LNCaP clone FGC (cell line): Measurements from ENCODE around the gene ZNF488.

Experiments used
- DNase-seq: peaks from one replicate; pipeline ENCODE4 v3.0.0-alpha.2; 2011; ENCODE audit warnings: low read depth
- H3K4me3 ChIP-seq: 2 replicates; pipeline ENCODE4 v1.5.1; 2011; ENCODE audit warnings: mild to moderate bottlenecking, low read depth, low read length, control low read depth
- TF ChIP-seq, protein P1 (sequence below): IDR thresholded peaks from 2 replicates; pipeline ENCODE4 v1.5.1; 2012; ENCODE audit warnings: mild to moderate bottlenecking; ENCODE audit not compliant: control insufficient read depth, insufficient read depth; ENCODE audit errors: extremely low read depth

ZNF488 gene

GRCh38 chr10:47323636-47324296 lies 60.3 kb downstream of the ZNF488 start:
- H3K4me3 ChIP-seq: no peak overlapping the region
- DNase-seq: no peak
- TF ChIP-seq, protein P1, sequence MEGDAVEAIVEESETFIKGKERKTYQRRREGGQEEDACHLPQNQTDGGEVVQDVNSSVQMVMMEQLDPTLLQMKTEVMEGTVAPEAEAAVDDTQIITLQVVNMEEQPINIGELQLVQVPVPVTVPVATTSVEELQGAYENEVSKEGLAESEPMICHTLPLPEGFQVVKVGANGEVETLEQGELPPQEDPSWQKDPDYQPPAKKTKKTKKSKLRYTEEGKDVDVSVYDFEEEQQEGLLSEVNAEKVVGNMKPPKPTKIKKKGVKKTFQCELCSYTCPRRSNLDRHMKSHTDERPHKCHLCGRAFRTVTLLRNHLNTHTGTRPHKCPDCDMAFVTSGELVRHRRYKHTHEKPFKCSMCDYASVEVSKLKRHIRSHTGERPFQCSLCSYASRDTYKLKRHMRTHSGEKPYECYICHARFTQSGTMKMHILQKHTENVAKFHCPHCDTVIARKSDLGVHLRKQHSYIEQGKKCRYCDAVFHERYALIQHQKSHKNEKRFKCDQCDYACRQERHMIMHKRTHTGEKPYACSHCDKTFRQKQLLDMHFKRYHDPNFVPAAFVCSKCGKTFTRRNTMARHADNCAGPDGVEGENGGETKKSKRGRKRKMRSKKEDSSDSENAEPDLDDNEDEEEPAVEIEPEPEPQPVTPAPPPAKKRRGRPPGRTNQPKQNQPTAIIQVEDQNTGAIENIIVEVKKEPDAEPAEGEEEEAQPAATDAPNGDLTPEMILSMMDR: no peak

DNA sequence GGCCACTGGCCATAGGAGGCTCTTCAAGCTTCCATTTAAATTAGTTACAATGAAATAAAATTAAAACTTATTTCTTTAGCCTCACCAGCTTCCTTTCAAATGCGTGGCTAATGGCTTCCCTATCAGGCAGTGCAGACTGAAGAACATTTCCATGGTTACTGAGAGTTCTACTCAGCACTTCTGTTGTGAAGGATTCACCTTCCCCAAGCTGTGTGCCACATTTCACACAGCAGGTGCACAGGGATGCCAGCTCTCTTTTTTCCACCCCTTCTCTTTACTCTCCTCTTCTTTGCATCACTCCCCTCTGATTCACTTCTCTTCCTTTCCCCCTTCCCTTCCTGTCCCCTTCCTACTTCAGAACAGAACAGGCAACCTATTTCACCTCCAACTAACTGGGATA lies 61.0 kb downstream of the ZNF488 start:
- DNase-seq: no peak
- no peak overlapping the region for H3K4me3 ChIP-seq
- TF ChIP-seq, protein P1: no peak

- H3K4me3 ChIP-seq: no peak within 1 kb of the TSS
- no peak for DNase-seq
- TF ChIP-seq, protein P1: no peak
Observed at GRCh38 chr10:47322300-47323061, 61.6 kb downstream of the ZNF488 start, which contains the start of gene GDF2. Gene GDF2 (plus strand): TSS chr10:47322454. CDS start chr10:47322669, 215 bp downstream.

GRCh38 chr10:47321521-47322195 lies 62.4 kb downstream of the ZNF488 start:
- DNase-seq: no peak
- no peak overlapping the region for H3K4me3 ChIP-seq
- TF ChIP-seq, protein P1: no peak

- no peak overlapping the region for H3K4me3 ChIP-seq
- TF ChIP-seq, protein P1: no peak
- DNase-seq: no peak
Observed at GRCh38 chr10:47320812-47321211, 63.3 kb downstream of the ZNF488 start.

DNA sequence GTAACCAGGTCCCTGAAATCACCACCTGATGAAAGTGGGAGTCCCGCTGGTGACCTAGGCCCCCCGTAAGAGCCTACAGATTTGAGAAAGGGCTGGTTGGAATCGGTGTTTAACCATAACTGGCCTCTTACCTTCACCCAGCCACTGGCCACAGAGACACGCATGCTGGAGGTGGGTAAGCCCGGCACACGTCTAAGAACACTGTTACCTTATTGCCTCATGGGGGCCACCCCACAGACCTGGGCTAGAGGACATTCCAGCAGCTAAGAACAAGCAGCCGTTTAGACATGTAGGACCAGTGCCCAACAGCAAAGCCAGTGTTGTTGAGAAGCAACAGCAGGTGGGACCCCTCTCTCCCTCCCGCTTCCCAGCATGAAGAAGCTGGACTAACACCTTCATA lies 64.3 kb downstream of the ZNF488 start:
- TF ChIP-seq, protein P1: no peak
- no peak overlapping the region for H3K4me3 ChIP-seq
- no peak for DNase-seq
